Right renal cortex interstitium (tissue), 3 donors: ENCODE measurements around the gene PRKD3. TPM values are rescaled to one million over a fixed set of nuclear protein-coding genes. Genes with fewer than 3 reads are reported as not detected.
"Not testable (repeated sequence)": the region's sequence is repeated elsewhere in the genome, so short reads cannot be mapped to it uniquely, and the experiment has no call there.

ENCODE experiments used
- DNase-seq, 3 donors: peaks; one replicate each; pipeline ENCODE4 v3.0.0-alpha.2; 2013; ENCODE audit warnings: low read depth in 3 of 3, low spot score in 2 of 3
- polyA plus RNA-seq, 3 donors: library from polyadenylated mRNA; unstranded; fragments of 120-200 nt; gene quantifications; one replicate each; pipeline ENCODE4 v1.2.1, GENCODE V29; 2013; ENCODE audit not compliant: insufficient read length in 3 of 3

The PRKD3 gene
- polyA plus RNA-seq, 3 donors, result 49.5 to 53.1 (median 52.2) TPM

GRCh38 chr2:37317746-37318145 lies 6.9 kb downstream of the PRKD3 start:
- no peak for DNase-seq

GRCh38 chr2:37316181-37316580 lies 8.5 kb downstream of the PRKD3 start:
- no peak for DNase-seq

- DNase-seq, result no peak
Observed at GRCh38 chr2:37315364-37315763, 9.3 kb downstream of the PRKD3 start.

GRCh38 chr2:37307500-37307899 lies 17.1 kb downstream of the PRKD3 start:
- no peak for DNase-seq

- DNase-seq, result no peak
Observed at GRCh38 chr2:37306024-37306423, 18.6 kb downstream of the PRKD3 start.

GRCh38 chr2:37302701-37303252 lies 21.9 kb downstream of the PRKD3 start:
- DNase-seq, result no peak

GRCh38 chr2:37301408-37301807 lies 23.2 kb downstream of the PRKD3 start:
- no peak for DNase-seq

- no peak for DNase-seq
Observed at GRCh38 chr2:37300578-37300977, 24.1 kb downstream of the PRKD3 start.

GRCh38 chr2:37300146-37300545 lies 24.5 kb downstream of the PRKD3 start:
- no peak for DNase-seq

GRCh38 chr2:37297632-37298031 lies 27.0 kb downstream of the PRKD3 start:
- DNase-seq, result no peak

GRCh38 chr2:37295469-37296073 lies 29.1 kb downstream of the PRKD3 start:
- DNase-seq, result no peak

- DNase-seq, result not testable (repeated sequence)
Observed at GRCh38 chr2:37294858-37295257, 29.8 kb downstream of the PRKD3 start.

GRCh38 chr2:37291680-37292079 lies 33.0 kb downstream of the PRKD3 start:
- DNase-seq, result no peak

- no peak for DNase-seq
Observed at GRCh38 chr2:37287966-37288365, 36.7 kb downstream of the PRKD3 start.

GRCh38 chr2:37284381-37284780 lies 40.3 kb downstream of the PRKD3 start:
- DNase-seq, result no peak

- no peak for DNase-seq
Observed at GRCh38 chr2:37283207-37283606, 41.4 kb downstream of the PRKD3 start.

GRCh38 chr2:37282746-37283145 lies 41.9 kb downstream of the PRKD3 start:
- DNase-seq, result no peak

GRCh38 chr2:37281916-37282315 lies 42.7 kb downstream of the PRKD3 start:
- no peak for DNase-seq

- DNase-seq, result no peak
Observed at GRCh38 chr2:37276291-37276690, 48.3 kb downstream of the PRKD3 start.
